H1 (cell line): ENCODE data around the gene VMP1. TPM values are rescaled to one million over a fixed set of nuclear protein-coding genes. Genes with fewer than 3 reads are reported as not detected.

Experiments used
- CHD7 ChIP-seq: fragments of 300-600 bp; sonication (generic); IDR thresholded peaks from 2 replicates; pipeline ENCODE4 v1.7.1; 2012; ENCODE audit warnings: low read length, moderate library complexity, mild to moderate bottlenecking, inconsistent platforms; ENCODE audit not compliant: insufficient replicate concordance
- CREB1 ChIP-seq: IDR thresholded peaks from 2 replicates; pipeline ENCODE4 v1.6.1; 2012; ENCODE audit warnings: inconsistent platforms
- NRF1 ChIP-seq: IDR thresholded peaks from 2 replicates; pipeline ENCODE4 v1.6.1; 2011; ENCODE audit warnings: mild to moderate bottlenecking, low read depth, low read length, improper control_type of control experiment
- RFX5 ChIP-seq: IDR thresholded peaks from 2 replicates; pipeline ENCODE4 v1.6.1; 2011; ENCODE audit warnings: low read depth, low read length, improper control_type of control experiment, borderline replicate concordance
- RXRA ChIP-seq: IDR thresholded peaks from 2 replicates; pipeline ENCODE4 v1.6.1; 2011; ENCODE audit warnings: low read depth, mild to moderate bottlenecking, low read length, moderate library complexity; ENCODE audit not compliant: insufficient read depth
- SP1 ChIP-seq: IDR thresholded peaks from 2 replicates; pipeline ENCODE4 v1.6.1; 2011; ENCODE audit warnings: low read depth, low read length
- polyA plus RNA-seq, 7 experiments: library from polyadenylated mRNA; depleted of rRNA in 3 of 7; stranded (reverse) in 5 of 7; unstranded in 2 of 7; fragments of >200 nt in 5 of 7; fragments of 200-250 nt in 2 of 7; gene quantifications; 1 replicate in 5 of 7; 2 replicates in 1 of 7; 4 replicates in 1 of 7; pipeline versions ENCODE4 v1.2.1 to v1.2.3, GENCODE V29; 2011 to 2013; ENCODE audit warnings: missing spikeins in 2 of 7, mixed read lengths in 2 of 7
- total RNA-seq: library from RNA; stranded (reverse); fragmentation: NEBNext Ultra II Directional; extraction: Animal tissue kit (Norgen Biotek cat#: 25700); gene quantifications from 2 replicates; pipeline ENCODE4 v1.2.1, GENCODE V29; 2021

The VMP1 gene
- total and polyA plus RNA-seq, 2 of the 8 experiments (the other 6 are each of a cell fraction or from before 2014, with no cell fraction given): 45.0 to 92.7 TPM

GRCh38 chr17:59777033-59777432 is 69.6 kb downstream of the VMP1 start (continued):
- TF ChIP-seq CHD7: no peak
- TF ChIP-seq RXRA: no peak
- no peak for TF ChIP-seq SP1
- TF ChIP-seq CREB1: no peak
- TF ChIP-seq NRF1: no peak
- no peak for TF ChIP-seq RFX5
- TF ChIP-seq, all 59 proteins: peak for 0
